Measurements from ENCODE around the gene CXCR5. TPM values are rescaled to one million over a fixed set of nuclear protein-coding genes. Genes with fewer than 3 reads are reported as not detected.

The CXCR5 gene
- total RNA-seq, 1 donor from 2014 or later = under 0.01 TPM

- Histone ChIP-seq H3K4me3 (ENCODE audit: low read depth, low read length) (no peak overlapping the region), H3K27me3 (ENCODE audit: control insufficient read depth, insufficient read depth, low read length) (no peaks in the 10 kb centered on the region), H3K36me3 (ENCODE audit: control insufficient read depth, insufficient read depth, low read length) (no peaks in the 10 kb centered on the region)
- no peak for DNase-seq (ENCODE audit: low read depth)
- TF ChIP-seq CTCF (IDR thresholded peaks at IDR 0.05; ENCODE audit: insufficient read depth, low read length, poor library complexity, severe bottlenecking) = no peak
These were observed 63.4 kb downstream of the CXCR5 start for GRCh38 chr11:118947091-118947490.

Other genes starting within 250 kb of the CXCR5 start
- gene TREH, start 204.2 kb upstream of the CXCR5 start, total RNA-seq = not detected in 2 replicates
- gene DDX6, start 92.7 kb upstream of the CXCR5 start, total RNA-seq = 77.4 and 104 TPM in 2 replicates
- 48.3 and 51.9 TPM in 2 replicates for gene BCL9L, start 42.0 kb downstream of the CXCR5 start, total RNA-seq
- 0.25 TPM in 1 of 2 replicates, not detected in the other for gene UPK2, start 72.4 kb downstream of the CXCR5 start, total RNA-seq
- not detected in 2 replicates for gene FOXR1, start 87.9 kb downstream of the CXCR5 start, total RNA-seq
- gene CENATAC, start 114.2 kb downstream of the CXCR5 start, total RNA-seq = 25.4 and 29.8 TPM in 2 replicates
- 1,597 and 2,068 TPM in 2 replicates for gene RPS25, start 134.5 kb downstream of the CXCR5 start, total RNA-seq
- 61.2 and 72.6 TPM in 2 replicates for gene TRAPPC4, start 134.9 kb downstream of the CXCR5 start, total RNA-seq
- 20.7 and 27.9 TPM in 2 replicates for gene SLC37A4, start 147.0 kb downstream of the CXCR5 start, total RNA-seq
- gene HYOU1, start 173.3 kb downstream of the CXCR5 start, total RNA-seq = 280 and 303 TPM in 2 replicates
- 30.7 and 39.0 TPM in 2 replicates for gene VPS11, start 183.9 kb downstream of the CXCR5 start, total RNA-seq
- gene HMBS, start 201.0 kb downstream of the CXCR5 start, total RNA-seq = 27.7 and 29.7 TPM in 2 replicates
- gene DPAGT1, start 218.0 kb downstream of the CXCR5 start, total RNA-seq = 16.4 and 26.6 TPM in 2 replicates
- 11.8 and 12.7 TPM in 2 replicates for gene C2CD2L, start 223.5 kb downstream of the CXCR5 start, total RNA-seq
- gene HINFP, start 237.7 kb downstream of the CXCR5 start, total RNA-seq = 25.0 and 28.8 TPM in 2 replicates

Measured in kidney epithelial cell (primary cell).